Central memory CD4-positive, alpha-beta T cell (primary cell): ENCODE results near the gene GEN1.

Experiments used
- DNase-seq: peaks from one replicate; pipeline ENCODE4 v3.0.0; 2022

The GEN1 gene

DNA sequence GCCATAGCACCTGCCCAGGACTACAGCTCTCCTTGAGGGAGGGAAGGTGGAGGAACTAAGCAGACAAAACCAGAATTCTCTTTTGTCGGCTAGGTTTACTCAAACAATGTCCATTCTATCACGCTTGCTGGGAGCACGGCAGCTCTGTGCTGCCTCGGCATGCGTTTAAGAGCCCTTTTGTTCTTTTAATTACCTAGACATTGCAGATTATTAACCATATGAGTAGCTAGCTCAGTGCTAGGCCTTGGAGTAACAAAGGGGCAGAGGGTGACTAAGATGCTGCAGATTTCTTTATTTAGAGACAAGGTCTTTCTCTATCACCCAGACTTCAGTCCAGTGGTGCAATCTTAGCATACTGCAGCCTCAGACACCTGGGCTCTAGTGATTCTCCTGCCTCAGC is 73.4 kb downstream of the GEN1 start:
- no peak for DNase-seq

DNA sequence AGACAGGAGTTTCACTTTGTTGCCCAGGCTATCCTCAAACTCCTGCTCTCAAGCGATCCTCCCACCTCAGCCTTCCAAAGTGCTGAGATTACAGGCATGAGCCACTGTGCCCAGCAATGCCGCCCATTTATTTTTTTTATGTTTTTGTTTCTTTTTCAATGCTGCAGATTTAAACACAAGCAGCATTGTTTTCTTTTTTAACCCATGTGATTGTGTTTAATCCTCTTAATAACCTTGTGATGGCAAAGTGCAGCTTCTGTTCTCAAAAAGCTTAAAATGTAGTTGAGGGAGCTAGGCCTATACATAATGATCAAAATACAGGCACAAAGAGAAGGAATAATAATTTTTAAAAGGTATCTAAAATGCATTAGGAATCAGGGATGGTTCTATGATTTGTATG is 73.8 kb downstream of the GEN1 start:
- DNase-seq: no peak

DNA sequence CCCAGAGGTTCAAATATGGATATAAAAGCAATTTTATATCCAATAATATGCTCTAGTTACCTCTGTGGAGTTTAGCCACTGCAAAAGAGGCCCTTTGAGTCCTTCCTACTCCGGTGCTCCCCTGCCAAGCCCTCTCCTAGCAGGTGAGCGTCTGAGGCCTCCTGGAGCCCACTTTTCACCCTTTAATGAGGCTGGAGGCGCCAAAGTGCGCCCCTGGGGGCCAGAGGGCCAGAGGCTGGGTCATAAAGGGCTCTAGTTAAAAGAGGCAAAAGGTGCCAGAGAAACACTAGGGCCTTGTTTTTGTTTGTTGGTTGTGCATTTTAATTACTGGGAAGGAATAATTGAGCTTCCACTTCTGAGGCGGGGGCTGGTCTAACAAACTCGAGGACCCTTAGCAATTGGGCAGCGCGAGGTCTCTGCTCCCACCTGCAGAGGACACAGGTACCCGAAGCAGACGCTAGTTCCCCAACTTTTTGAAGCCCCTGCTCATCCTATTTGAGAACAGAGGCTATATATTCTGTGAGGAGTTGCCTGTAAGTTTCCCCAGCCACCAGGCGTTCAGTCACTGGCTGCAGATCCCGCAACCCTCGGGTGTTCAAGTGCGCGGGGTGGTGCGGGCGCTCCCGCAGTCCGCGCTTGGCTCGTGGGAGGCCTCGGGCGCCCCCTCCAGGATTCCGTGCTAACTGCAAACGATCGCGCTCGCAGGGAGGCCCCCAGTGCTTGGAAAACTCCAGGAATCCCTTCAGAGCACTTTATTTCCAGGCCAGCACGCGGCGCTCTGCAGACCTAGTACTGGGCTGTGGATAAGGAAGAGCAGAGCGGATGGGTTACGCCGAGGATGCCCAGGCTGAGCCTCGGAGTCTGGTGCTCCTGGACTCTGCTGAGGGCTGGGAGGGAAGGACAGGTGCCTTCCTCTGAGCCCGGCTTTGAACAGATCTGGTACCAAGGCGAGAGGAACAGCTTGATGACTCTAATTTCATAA is 76.4 kb downstream of the GEN1 start:
- no peak for DNase-seq

DNA sequence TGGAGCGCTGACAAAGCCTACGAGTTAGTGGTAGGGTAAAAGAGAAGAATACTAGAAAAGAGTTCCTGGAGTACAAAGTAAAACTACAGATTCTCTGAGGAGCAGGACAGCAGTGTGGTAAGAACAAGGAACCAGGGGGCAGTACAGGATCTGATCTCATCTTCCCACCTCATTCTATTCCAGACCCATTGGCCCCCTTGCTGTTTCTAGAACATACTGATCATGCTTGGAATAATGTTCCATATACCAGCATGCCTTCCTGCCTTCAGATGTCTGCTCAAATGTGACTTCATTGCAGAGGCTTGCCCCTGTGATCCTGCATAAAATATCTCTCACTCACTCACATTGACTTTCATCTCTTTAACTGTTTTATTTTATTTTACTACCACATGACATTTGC is 81.6 kb downstream of the GEN1 start:
- no peak for DNase-seq
